Caco-2 (cell line): ENCODE measurements around the gene ZKSCAN3. TPM values are rescaled to one million over a fixed set of nuclear protein-coding genes. Genes with fewer than 3 reads are reported as not detected.

Source experiments
- BruUV-seq: library from RNA; stranded (reverse); fragments of 400-500 nt; replicated peaks from 2 replicates; lab custom pipeline; 2021; lab: Mats Ljungman, UMichigan
- CTCF ChIA-PET: fragments of 300-600 bp; sonication (Branson Sonifier 250); formaldehyde crosslinking; loops from one replicate; lab custom pipeline; 2022; ENCODE audit warnings: antibody characterized with exemption; lab: Charles Lee
- POLR2A ChIA-PET: fragments of 300-600 bp; sonication (Branson Sonifier 250); formaldehyde crosslinking; loops from one replicate; lab custom pipeline; 2022; ENCODE audit warnings: antibody characterized with exemption; lab: Charles Lee
- DNase-seq, 2 experiments: peaks; one replicate each; pipeline versions ENCODE4 v3.0.0 to v3.0.0-alpha.2; 2020 to 2022
- H3K27me3 ChIP-seq: replicated peaks from 2 replicates; pipeline ENCODE4 v1.6.0; 2011; ENCODE audit warnings: low read length; ENCODE audit not compliant: control insufficient read depth, insufficient read depth
- H3K36me3 ChIP-seq: 2 replicates; pipeline ENCODE4 v1.5.1; 2011; ENCODE audit warnings: low read length; ENCODE audit not compliant: control insufficient read depth, insufficient read depth
- H3K4me1 ChIP-seq: fragments of 250-450 bp; sonication (Bioruptor Pico); 2 replicates; pipeline ENCODE4 v1.5.1; 2020; ENCODE audit warnings: mild to moderate bottlenecking
- H3K4me3 ChIP-seq: 2 replicates; pipeline ENCODE4 v1.5.1; 2011; ENCODE audit warnings: low read depth, mild to moderate bottlenecking, control low read depth, low read length
- H3K9me3 ChIP-seq: fragments of 250-450 bp; sonication (Bioruptor Pico); 2 replicates; pipeline ENCODE4 v1.5.1; 2020; ENCODE audit warnings: mild to moderate bottlenecking, moderate library complexity
- H3K27ac Mint-ChIP-seq: one replicate; pipeline ENCODE4 v1.8.0; 2022; ENCODE audit warnings: mixed read lengths; ENCODE audit not compliant: unreplicated experiment
- H3K27me3 Mint-ChIP-seq: one replicate; pipeline ENCODE4 v1.8.0; 2022; ENCODE audit warnings: mixed read lengths; ENCODE audit not compliant: insufficient read depth, unreplicated experiment
- H3K36me3 Mint-ChIP-seq: one replicate; pipeline ENCODE4 v1.8.0; 2022; ENCODE audit warnings: mild to moderate bottlenecking, mixed read lengths; ENCODE audit not compliant: insufficient read depth, unreplicated experiment
- H3K4me1 Mint-ChIP-seq: one replicate; pipeline ENCODE4 v1.8.0; 2022; ENCODE audit warnings: low read depth, mixed read lengths; ENCODE audit not compliant: unreplicated experiment
- H3K4me3 Mint-ChIP-seq: one replicate; pipeline ENCODE4 v1.8.0; 2022; ENCODE audit warnings: mild to moderate bottlenecking, moderate library complexity, mixed read lengths; ENCODE audit not compliant: unreplicated experiment
- H3K9me3 Mint-ChIP-seq: one replicate; pipeline ENCODE4 v1.8.0; 2022; ENCODE audit warnings: mixed read lengths; ENCODE audit not compliant: unreplicated experiment
- intact Hi-C: fragments of 100-400 bp; cut with micrococcal nuclease; formaldehyde crosslinking; loops from one replicate; pipeline ENCODE4 v1.10.0; 2022; ENCODE audit not compliant: unreplicated experiment
- total RNA-seq: library from RNA; stranded (reverse); gene quantifications from 2 replicates; pipeline ENCODE4 v1.2.3, GENCODE V29; 2022
- TF ChIP-seq, protein P1 (sequence below), 2 experiments: fragments of 200-600 bp in 1 of 2; IDR thresholded peaks; 1 replicate in 1 of 2; 2 replicates in 1 of 2; pipeline versions ENCODE4 v1.5.1 to v1.8.0; 2011 to 2022; ENCODE audit warnings: antibody characterized with exemption in 1 of 2, control low read depth in 1 of 2, inconsistent platforms in 1 of 2, low read depth in 1 of 2, low read length in 1 of 2, mild to moderate bottlenecking in 1 of 2, moderate library complexity in 1 of 2; ENCODE audit not compliant: insufficient read depth in 1 of 2, severe bottlenecking in 1 of 2, unreplicated experiment in 1 of 2

The ZKSCAN3 gene
- total RNA-seq, 1 experiment from 2014 or later = 4.3 TPM

- peaks cover 2% of the 10 kb centered on the region for H3K27me3 Mint-ChIP-seq
- POLR2A ChIA-PET = interaction anchor here (0.5 to 2.0 kb wide), 17 partner anchors 11 to 1224 kb away, joined by 3 to 17 read pairs (median 4); partner anchors contain the start of genes ZNF165, ZNF184 and ZSCAN26
- Histone ChIP-seq H3K4me3 (peak within 1 kb of the TSS; percentile 54), H3K36me3 (no peaks in the 10 kb centered on the region), H3K9me3 (no peaks in the 10 kb centered on the region; the same call in 1 of the 2 replicates), H3K4me1 (no peaks in the 10 kb centered on the region; the same call in 1 of the 2 replicates), H3K27me3 (no peaks in the 10 kb centered on the region)
- intact Hi-C loops = loop anchor here (2.0 to 5.0 kb wide), 3 partner anchors 13 to 443 kb away; partner anchors contain the start of genes PGBD1 and ZKSCAN3
- TF ChIP-seq, protein P1, sequence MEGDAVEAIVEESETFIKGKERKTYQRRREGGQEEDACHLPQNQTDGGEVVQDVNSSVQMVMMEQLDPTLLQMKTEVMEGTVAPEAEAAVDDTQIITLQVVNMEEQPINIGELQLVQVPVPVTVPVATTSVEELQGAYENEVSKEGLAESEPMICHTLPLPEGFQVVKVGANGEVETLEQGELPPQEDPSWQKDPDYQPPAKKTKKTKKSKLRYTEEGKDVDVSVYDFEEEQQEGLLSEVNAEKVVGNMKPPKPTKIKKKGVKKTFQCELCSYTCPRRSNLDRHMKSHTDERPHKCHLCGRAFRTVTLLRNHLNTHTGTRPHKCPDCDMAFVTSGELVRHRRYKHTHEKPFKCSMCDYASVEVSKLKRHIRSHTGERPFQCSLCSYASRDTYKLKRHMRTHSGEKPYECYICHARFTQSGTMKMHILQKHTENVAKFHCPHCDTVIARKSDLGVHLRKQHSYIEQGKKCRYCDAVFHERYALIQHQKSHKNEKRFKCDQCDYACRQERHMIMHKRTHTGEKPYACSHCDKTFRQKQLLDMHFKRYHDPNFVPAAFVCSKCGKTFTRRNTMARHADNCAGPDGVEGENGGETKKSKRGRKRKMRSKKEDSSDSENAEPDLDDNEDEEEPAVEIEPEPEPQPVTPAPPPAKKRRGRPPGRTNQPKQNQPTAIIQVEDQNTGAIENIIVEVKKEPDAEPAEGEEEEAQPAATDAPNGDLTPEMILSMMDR (IDR thresholded peaks at IDR 0.05; ENCODE audit: insufficient read depth in 1 of 2, low read depth in 1 of 2, low read length in 1 of 2, severe bottlenecking in 1 of 2, unreplicated experiment in 1 of 2) = no peak
- peak; percentile 92 to 95 for DNase-seq
- peaks cover 9% of the 10 kb centered on the region for H3K9me3 Mint-ChIP-seq
- BruUV-seq = TSS peak; percentile 82
- no peaks in the 10 kb centered on the region for H3K36me3 Mint-ChIP-seq
- H3K4me1 Mint-ChIP-seq = peaks cover 16% of the 10 kb centered on the region
- CTCF ChIA-PET = interaction anchor here (0.6 to 2.5 kb wide), 3 partner anchors 20 to 68 kb away, joined by 3 to 16 read pairs (median 6); partner anchors contain the start of gene ZSCAN26
- H3K4me3 Mint-ChIP-seq = no peak within 1 kb of the TSS
- no peak within 1 kb of the TSS for H3K27ac Mint-ChIP-seq
Measured at GRCh38 chr6:28335564-28336283, 14.0 kb upstream of the ZKSCAN3 start, which contains the start of gene ZSCAN31. Gene ZSCAN31 (minus strand): TSS chr6:28336148. CDS start chr6:28329683, 6,465 bp downstream.

DNA sequence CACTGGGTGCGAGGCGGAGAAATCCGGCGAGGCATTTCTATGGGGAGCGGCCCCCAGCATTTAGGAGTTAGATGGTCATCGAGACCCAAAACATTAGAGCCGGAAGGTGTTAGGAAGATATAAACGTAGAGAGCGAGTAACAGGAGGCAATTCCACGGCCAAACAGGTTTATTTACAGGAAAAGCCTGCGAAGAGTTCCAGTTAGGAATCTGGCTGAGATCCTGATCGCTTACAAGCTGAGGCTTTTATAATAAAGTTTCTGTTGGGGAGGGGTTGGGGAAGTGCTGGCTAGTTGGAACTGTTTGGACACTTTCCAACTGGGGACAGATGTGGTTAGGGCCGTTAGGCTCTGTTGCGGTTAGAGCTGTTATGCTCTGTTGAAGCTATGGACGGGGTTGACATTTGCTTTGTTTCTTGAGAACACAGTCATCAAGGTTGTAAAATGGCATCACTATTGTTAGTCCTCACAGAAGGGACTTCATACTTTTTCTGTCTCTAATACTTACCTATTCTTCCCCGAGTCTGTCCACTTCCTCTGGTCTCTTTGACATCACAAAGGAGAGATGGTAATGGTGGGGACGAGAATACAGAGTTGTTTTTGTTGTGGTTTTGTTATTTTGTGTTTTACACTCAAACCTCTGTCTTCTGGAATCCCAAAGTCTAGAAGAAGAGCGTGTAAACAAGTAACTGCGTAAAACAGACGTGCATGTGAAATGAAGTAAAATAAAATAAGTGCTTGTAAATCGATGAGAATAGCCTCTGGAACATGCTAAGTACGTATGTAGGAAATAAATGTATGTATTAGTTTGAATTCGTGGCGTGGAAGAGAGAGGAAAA lies 13.2 kb upstream of the ZKSCAN3 start:
- Histone ChIP-seq H3K36me3 (no peaks in the 10 kb centered on the region), H3K27me3 (no peaks in the 10 kb centered on the region), H3K4me1 (no peaks in the 10 kb centered on the region; the same call in 1 of the 2 replicates), H3K4me3 (peak overlapping the region; percentile 54), H3K9me3 (no peaks in the 10 kb centered on the region)
- Mint-ChIP-seq H3K27ac (no peak overlapping the region), H3K4me1 (peaks cover 16% of the 10 kb centered on the region), H3K27me3 (peaks cover 2% of the 10 kb centered on the region), H3K9me3 (peaks cover 9% of the 10 kb centered on the region), H3K36me3 (no peaks in the 10 kb centered on the region), H3K4me3 (no peak overlapping the region)
- no TSS peak for BruUV-seq
- ChIA-PET CTCF (interaction anchor here (2.5 kb wide), 1 partner anchor 19 kb away, joined by 16 read pairs; no protein-coding TSS in a partner anchor), POLR2A (interaction anchor here (0.6 to 2.0 kb wide), 11 partner anchors 12 to 498 kb away, joined by 3 to 17 read pairs (median 8); partner anchors contain the start of gene ZSCAN26)
- DNase-seq = no peak
- TF ChIP-seq, protein P1 (IDR thresholded peaks at IDR 0.05; ENCODE audit: insufficient read depth in 1 of 2, low read depth in 1 of 2, low read length in 1 of 2, severe bottlenecking in 1 of 2, unreplicated experiment in 1 of 2) = no peak
- intact Hi-C loops = loop anchor here (5.0 kb wide), 2 partner anchors 54 to 444 kb away; partner anchors contain the start of gene PGBD1
